Activated CD4-positive, alpha-beta T cell treated with anti-CD3 and anti-CD28 coated beads, Interleukin-2, amount 10 ng/mL, durations not matched to agents 7 days and 5 days (primary cell): ENCODE results near the gene LINS1. TPM values are rescaled to one million over a fixed set of nuclear protein-coding genes. Genes with fewer than 3 reads are reported as not detected.

Experiments used
- total RNA-seq, 2 experiments: library from RNA; stranded (reverse); gene quantifications; one replicate each; pipeline ENCODE4 v1.2.3, GENCODE V29; 2021

The LINS1 gene
- total RNA-seq, 2 experiments from 2014 or later: 74.2 to 79.2 TPM

Other genes starting within 250 kb of the LINS1 start
- under 1 TPM; 0.60 to 0.62 TPM for gene CERS3, start 73.2 kb downstream of the LINS1 start, total RNA-seq
- 10 to 100 TPM; 21.3 to 22.8 TPM for gene ASB7, start 405 bp upstream of the LINS1 start, total RNA-seq